GM12872 (cell line): ENCODE data around the gene RAVER2.

ENCODE experiments used
- TF ChIP-seq, protein P1 (sequence below): IDR thresholded peaks from 3 replicates; pipeline ENCODE4 v1.5.1; 2011; ENCODE audit warnings: low read depth, mild to moderate bottlenecking, low read length, moderate library complexity; ENCODE audit not compliant: insufficient read depth

Gene RAVER2

DNA sequence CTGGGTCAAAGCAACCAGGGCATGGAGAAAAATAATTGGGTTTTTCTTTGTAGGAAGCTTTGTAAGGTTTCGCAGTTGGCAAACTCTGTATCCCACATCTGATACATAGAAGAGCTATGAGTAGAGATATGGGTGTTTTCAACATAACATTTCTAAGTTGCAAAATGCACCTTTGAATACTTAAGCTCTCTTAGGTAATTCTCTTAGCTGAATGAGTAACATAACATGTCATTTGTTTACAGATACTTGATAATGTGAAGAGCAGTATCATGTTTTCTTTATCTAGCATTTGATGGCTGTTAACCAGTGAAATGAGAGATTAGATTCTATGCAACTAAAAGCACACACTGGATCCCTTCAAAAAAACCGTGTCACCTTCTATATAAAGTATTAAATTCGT is 21.6 kb downstream of the RAVER2 start:
- TF ChIP-seq, protein P1, sequence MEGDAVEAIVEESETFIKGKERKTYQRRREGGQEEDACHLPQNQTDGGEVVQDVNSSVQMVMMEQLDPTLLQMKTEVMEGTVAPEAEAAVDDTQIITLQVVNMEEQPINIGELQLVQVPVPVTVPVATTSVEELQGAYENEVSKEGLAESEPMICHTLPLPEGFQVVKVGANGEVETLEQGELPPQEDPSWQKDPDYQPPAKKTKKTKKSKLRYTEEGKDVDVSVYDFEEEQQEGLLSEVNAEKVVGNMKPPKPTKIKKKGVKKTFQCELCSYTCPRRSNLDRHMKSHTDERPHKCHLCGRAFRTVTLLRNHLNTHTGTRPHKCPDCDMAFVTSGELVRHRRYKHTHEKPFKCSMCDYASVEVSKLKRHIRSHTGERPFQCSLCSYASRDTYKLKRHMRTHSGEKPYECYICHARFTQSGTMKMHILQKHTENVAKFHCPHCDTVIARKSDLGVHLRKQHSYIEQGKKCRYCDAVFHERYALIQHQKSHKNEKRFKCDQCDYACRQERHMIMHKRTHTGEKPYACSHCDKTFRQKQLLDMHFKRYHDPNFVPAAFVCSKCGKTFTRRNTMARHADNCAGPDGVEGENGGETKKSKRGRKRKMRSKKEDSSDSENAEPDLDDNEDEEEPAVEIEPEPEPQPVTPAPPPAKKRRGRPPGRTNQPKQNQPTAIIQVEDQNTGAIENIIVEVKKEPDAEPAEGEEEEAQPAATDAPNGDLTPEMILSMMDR: no peak

GRCh38 chr1:64769482-64769881 is 24.6 kb downstream of the RAVER2 start:
- TF ChIP-seq, protein P1: no peak

GRCh38 chr1:64769971-64770370 is 25.1 kb downstream of the RAVER2 start:
- TF ChIP-seq, protein P1: no peak

GRCh38 chr1:64775113-64775512 is 30.2 kb downstream of the RAVER2 start:
- TF ChIP-seq, protein P1: no peak

- TF ChIP-seq, protein P1: no peak
Measured at GRCh38 chr1:64790832-64791487, 46.1 kb downstream of the RAVER2 start.

DNA sequence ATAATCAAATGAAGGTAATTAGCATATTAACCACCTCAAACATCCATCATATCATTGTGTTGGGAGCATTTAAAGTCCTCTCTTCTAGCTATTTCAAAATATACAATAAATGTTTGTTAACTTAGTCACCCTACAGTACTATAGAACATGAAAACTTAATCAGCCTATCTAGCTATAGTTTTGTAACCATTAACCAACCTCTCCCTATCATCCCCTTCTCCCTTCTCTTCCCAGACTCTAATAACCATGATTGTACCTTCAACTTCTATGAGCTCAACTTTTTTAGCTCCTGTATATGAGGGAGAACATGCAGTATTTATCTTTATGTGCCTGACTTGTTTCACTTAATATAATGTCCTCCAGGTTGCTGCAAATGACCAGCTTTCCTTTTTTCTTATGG is 54.0 kb downstream of the RAVER2 start:
- TF ChIP-seq, protein P1: no peak

DNA sequence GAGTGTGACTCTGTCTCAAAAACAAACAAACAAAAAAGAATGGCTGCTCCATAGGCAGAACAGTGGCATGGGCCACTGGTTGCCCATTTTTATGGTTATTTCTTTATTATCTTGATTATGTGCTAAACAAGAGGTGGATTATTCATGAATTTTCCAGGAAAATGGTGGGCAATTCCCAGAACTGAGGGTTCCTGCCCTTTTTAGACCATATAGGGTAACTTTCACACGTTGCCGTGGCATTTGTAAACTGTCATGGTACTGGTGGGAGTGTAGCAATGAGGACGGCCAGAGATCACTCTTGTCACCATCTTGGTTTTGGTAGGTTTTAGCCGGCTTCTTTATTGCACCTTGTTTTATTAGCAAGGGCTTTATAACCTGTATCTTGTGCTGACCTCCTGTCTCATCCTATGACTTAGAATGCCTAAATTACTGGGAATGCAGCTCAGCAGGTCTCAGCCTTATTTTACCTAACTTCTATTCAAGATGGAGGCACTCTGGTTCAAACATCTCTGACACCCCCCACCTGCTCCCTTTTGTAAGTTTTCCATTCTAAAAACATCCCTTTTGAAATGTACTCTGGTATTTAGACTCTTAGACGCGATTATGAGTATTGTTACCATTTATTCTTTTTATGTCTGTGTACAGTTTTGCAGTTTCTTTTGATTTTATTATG is 57.1 kb downstream of the RAVER2 start:
- TF ChIP-seq, protein P1: no peak
